ENCODE results near the gene PDGFRB.

The PDGFRB gene

GRCh38 chr5:150155258-150156026 is at the start of gene PDGFRB:
TSS of gene PDGFRB (minus strand) at chr5:150155845. CDS start at chr5:150137047, 18,798 bp downstream.
- no peak for DNase-seq

GRCh38 chr5:150204590-150204960 is 48.9 kb upstream of the PDGFRB start:
- no peak for DNase-seq

- no peak for DNase-seq
Observed at GRCh38 chr5:150203832-150204589, 48.4 kb upstream of the PDGFRB start.

GRCh38 chr5:150202501-150202900 is 46.9 kb upstream of the PDGFRB start:
- DNase-seq = no peak

GRCh38 chr5:150197476-150197875 is 41.8 kb upstream of the PDGFRB start:
- no peak for DNase-seq

- no peak for DNase-seq
Observed at GRCh38 chr5:150196986-150197385, 41.3 kb upstream of the PDGFRB start.

GRCh38 chr5:150196514-150196913 is 40.9 kb upstream of the PDGFRB start:
- DNase-seq = no peak

- no peak for DNase-seq
Observed at GRCh38 chr5:150195736-150196485, 40.3 kb upstream of the PDGFRB start.

GRCh38 chr5:150192462-150192861 is 36.8 kb upstream of the PDGFRB start:
- no peak for DNase-seq

- no peak for DNase-seq
Observed at GRCh38 chr5:150190987-150191386, 35.3 kb upstream of the PDGFRB start.

- no peak for DNase-seq
Observed at GRCh38 chr5:150190503-150190979, 34.9 kb upstream of the PDGFRB start.

GRCh38 chr5:150189728-150190502 is 34.3 kb upstream of the PDGFRB start, which contains the start of gene SLC6A7:
TSS of gene SLC6A7 (plus strand) at chr5:150190062. CDS start at chr5:150190328, 266 bp downstream.
- no peak for DNase-seq

GRCh38 chr5:150189326-150189725 is 33.7 kb upstream of the PDGFRB start:
- DNase-seq = no peak

GRCh38 chr5:150188146-150188842 is 32.6 kb upstream of the PDGFRB start:
- no peak for DNase-seq

- no peak for DNase-seq
Observed at GRCh38 chr5:150186897-150187296, 31.3 kb upstream of the PDGFRB start.

- DNase-seq = no peak
Observed at GRCh38 chr5:150186137-150186536, 30.5 kb upstream of the PDGFRB start.

- no peak for DNase-seq
Observed at GRCh38 chr5:150184990-150185912, 29.6 kb upstream of the PDGFRB start.

- no peak for DNase-seq
Observed at GRCh38 chr5:150184006-150184405, 28.4 kb upstream of the PDGFRB start.

- DNase-seq = no peak
Observed at GRCh38 chr5:150183436-150183835, 27.8 kb upstream of the PDGFRB start.

GRCh38 chr5:150182774-150183173 is 27.1 kb upstream of the PDGFRB start:
- no peak for DNase-seq

All from SHP77 treated with DMSO at 0.1 percent for 48 hours (cell line).